Activated CD8-positive, alpha-beta T cell treated with anti-CD3 and anti-CD28 coated beads, Interleukin-2, amount 10 ng/mL, durations not matched to agents 7 days and 5 days (primary cell): ENCODE measurements around the gene ARSB. TPM values are rescaled to one million over a fixed set of nuclear protein-coding genes. Genes with fewer than 3 reads are reported as not detected.

Source experiments
- ATAC-seq: fragments of 150-1000 bp; cut with Tn5 transposase; one replicate; pipeline ENCODE4 v1.10.0; 2021; ENCODE audit warnings: moderate library complexity
- CTCF ChIA-PET: fragments of 350-600 bp; sonication (Branson Sonifier 250); formaldehyde crosslinking; loops from one replicate; lab custom pipeline; 2021; ENCODE audit warnings: antibody characterized with exemption; lab: Charles Lee
- POLR2A ChIA-PET: fragments of 350-600 bp; sonication (Branson Sonifier 250); formaldehyde crosslinking; loops from one replicate; lab custom pipeline; 2021; ENCODE audit warnings: antibody characterized with exemption; lab: Charles Lee
- DNase-seq: peaks from one replicate; pipeline ENCODE4 v3.0.0-alpha.2; 2020
- H3K27ac Mint-ChIP-seq: one replicate; pipeline ENCODE4 v1.8.0; 2021; ENCODE audit warnings: mild to moderate bottlenecking, mixed read lengths
- H3K27me3 Mint-ChIP-seq: one replicate; pipeline ENCODE4 v1.8.0; 2021; ENCODE audit warnings: low read depth, mixed read lengths
- H3K36me3 Mint-ChIP-seq: one replicate; pipeline ENCODE4 v1.8.0; 2021; ENCODE audit warnings: low read depth, mixed read lengths
- H3K4me1 Mint-ChIP-seq: one replicate; pipeline ENCODE4 v1.8.0; 2021; ENCODE audit warnings: low read depth, mixed read lengths
- H3K4me3 Mint-ChIP-seq: one replicate; pipeline ENCODE4 v1.8.0; 2021; ENCODE audit warnings: mild to moderate bottlenecking, mixed read lengths
- H3K9me3 Mint-ChIP-seq: one replicate; pipeline ENCODE4 v1.8.0; 2022; ENCODE audit warnings: mixed read lengths; ENCODE audit not compliant: insufficient read depth
- total RNA-seq, 2 experiments: library from RNA; stranded (reverse); gene quantifications; one replicate each; pipeline ENCODE4 v1.2.3, GENCODE V29; 2021

ARSB gene
- total RNA-seq, 2 experiments from 2014 or later, result 10.3 TPM

GRCh38 chr5:78779771-78780616, 205.1 kb downstream of the ARSB start:
- ATAC-seq, result no peak
- H3K27me3 Mint-ChIP-seq, result no peaks in the 10 kb centered on the region
- peaks cover 18% of the 10 kb centered on the region for H3K36me3 Mint-ChIP-seq
- H3K27ac Mint-ChIP-seq, result no peak overlapping the region
- peaks cover 8% of the 10 kb centered on the region for H3K4me1 Mint-ChIP-seq
- H3K4me3 Mint-ChIP-seq, result no peak overlapping the region
- DNase-seq, result no peak
- ChIA-PET POLR2A (interaction anchor here (0.6 kb wide), 1 partner anchor 250 kb away, joined by 3 read pairs; no protein-coding TSS in a partner anchor), CTCF (no interaction called here)
- no peaks in the 10 kb centered on the region for H3K9me3 Mint-ChIP-seq

- CTCF ChIA-PET, result no interaction called here
- no peak for DNase-seq
- no peak for ATAC-seq
- H3K4me3 Mint-ChIP-seq, result no peak overlapping the region
- peaks cover 17% of the 10 kb centered on the region for H3K36me3 Mint-ChIP-seq
- H3K27me3 Mint-ChIP-seq, result no peaks in the 10 kb centered on the region
- POLR2A ChIA-PET, result no interaction called here
- peaks cover 8% of the 10 kb centered on the region for H3K4me1 Mint-ChIP-seq
- no peaks in the 10 kb centered on the region for H3K9me3 Mint-ChIP-seq
- H3K27ac Mint-ChIP-seq, result no peak overlapping the region
Measured at GRCh38 chr5:78779262-78779661, 205.8 kb downstream of the ARSB start.

GRCh38 chr5:78778538-78778937, 206.6 kb downstream of the ARSB start:
- POLR2A ChIA-PET, result no interaction called here
- H3K4me3 Mint-ChIP-seq, result no peak overlapping the region

GRCh38 chr5:78777901-78778300, 207.2 kb downstream of the ARSB start:
- POLR2A ChIA-PET, result no interaction called here
- no peaks in the 10 kb centered on the region for H3K4me1 Mint-ChIP-seq
- no peak overlapping the region for H3K4me3 Mint-ChIP-seq
- DNase-seq (no peak), ATAC-seq (no peak)
- no peaks in the 10 kb centered on the region for H3K27me3 Mint-ChIP-seq
- H3K36me3 Mint-ChIP-seq, result peaks cover 14% of the 10 kb centered on the region
- CTCF ChIA-PET, result no interaction called here
- H3K27ac Mint-ChIP-seq, result no peak overlapping the region
- H3K9me3 Mint-ChIP-seq, result no peaks in the 10 kb centered on the region

More at GRCh38 chr5:78778538-78778937, 206.6 kb downstream of the ARSB start:
- H3K27me3 Mint-ChIP-seq, result no peaks in the 10 kb centered on the region
- peaks cover 14% of the 10 kb centered on the region for H3K36me3 Mint-ChIP-seq
- ATAC-seq (no peak), DNase-seq (no peak)
- no peaks in the 10 kb centered on the region for H3K9me3 Mint-ChIP-seq
- CTCF ChIA-PET, result no interaction called here
- H3K27ac Mint-ChIP-seq, result no peak overlapping the region
- H3K4me1 Mint-ChIP-seq, result peaks cover 5% of the 10 kb centered on the region

GRCh38 chr5:78776637-78777036, 208.5 kb downstream of the ARSB start:
- H3K27me3 Mint-ChIP-seq, result no peaks in the 10 kb centered on the region
- H3K27ac Mint-ChIP-seq, result no peak overlapping the region
- peaks cover 3% of the 10 kb centered on the region for H3K4me1 Mint-ChIP-seq
- ATAC-seq (no peak), DNase-seq (no peak)
- H3K9me3 Mint-ChIP-seq, result no peaks in the 10 kb centered on the region
- H3K4me3 Mint-ChIP-seq, result no peak overlapping the region
- H3K36me3 Mint-ChIP-seq, result peaks cover 13% of the 10 kb centered on the region
- CTCF ChIA-PET, result no interaction called here
- POLR2A ChIA-PET, result no interaction called here

GRCh38 chr5:78773655-78774054, 211.5 kb downstream of the ARSB start:
- ATAC-seq (no peak), DNase-seq (no peak)
- Mint-ChIP-seq H3K4me3 (no peak overlapping the region), H3K27ac (no peak overlapping the region), H3K4me1 (peaks cover 4% of the 10 kb centered on the region), H3K9me3 (no peaks in the 10 kb centered on the region), H3K36me3 (no peaks in the 10 kb centered on the region), H3K27me3 (no peaks in the 10 kb centered on the region)
- ChIA-PET CTCF (no interaction called here), POLR2A (no interaction called here)

GRCh38 chr5:78771260-78772205, 213.6 kb downstream of the ARSB start:
- Mint-ChIP-seq H3K4me1 (peaks cover 4% of the 10 kb centered on the region), H3K27me3 (no peaks in the 10 kb centered on the region), H3K9me3 (no peaks in the 10 kb centered on the region), H3K27ac (no peak overlapping the region), H3K36me3 (no peaks in the 10 kb centered on the region), H3K4me3 (no peak overlapping the region)
- ATAC-seq (no peak), DNase-seq (no peak)
- ChIA-PET CTCF (interaction anchor here (1.2 kb wide), 1 partner anchor 11 kb away, joined by 4 read pairs; no protein-coding TSS in a partner anchor), POLR2A (no interaction called here)

GRCh38 chr5:78768781-78769380, 216.2 kb downstream of the ARSB start:
- ChIA-PET CTCF (no interaction called here), POLR2A (no interaction called here)
- ATAC-seq (no peak), DNase-seq (no peak)
- no peaks in the 10 kb centered on the region for H3K27me3 Mint-ChIP-seq
- H3K4me3 Mint-ChIP-seq, result no peak overlapping the region
- H3K9me3 Mint-ChIP-seq, result no peaks in the 10 kb centered on the region
- no peak overlapping the region for H3K27ac Mint-ChIP-seq
- peaks cover 4% of the 10 kb centered on the region for H3K4me1 Mint-ChIP-seq
- no peaks in the 10 kb centered on the region for H3K36me3 Mint-ChIP-seq

GRCh38 chr5:78766412-78766762, 218.7 kb downstream of the ARSB start:
- no peaks in the 10 kb centered on the region for H3K9me3 Mint-ChIP-seq
- no peak overlapping the region for H3K27ac Mint-ChIP-seq
- H3K36me3 Mint-ChIP-seq, result no peaks in the 10 kb centered on the region
- POLR2A ChIA-PET, result no interaction called here
- DNase-seq (no peak), ATAC-seq (no peak)
- no peaks in the 10 kb centered on the region for H3K27me3 Mint-ChIP-seq
- H3K4me3 Mint-ChIP-seq, result no peak overlapping the region
- CTCF ChIA-PET, result interaction anchor here (0.8 kb wide), 1 partner anchor 601 kb away, joined by 3 read pairs; no protein-coding TSS in a partner anchor
- H3K4me1 Mint-ChIP-seq, result no peaks in the 10 kb centered on the region

GRCh38 chr5:78765756-78766411, 219.2 kb downstream of the ARSB start:
- Mint-ChIP-seq H3K9me3 (no peaks in the 10 kb centered on the region), H3K36me3 (no peaks in the 10 kb centered on the region), H3K27ac (no peak overlapping the region), H3K4me3 (no peak overlapping the region), H3K27me3 (no peaks in the 10 kb centered on the region), H3K4me1 (no peaks in the 10 kb centered on the region)
- ATAC-seq, result no peak
- POLR2A ChIA-PET, result no interaction called here
- no peak for DNase-seq
- CTCF ChIA-PET, result interaction anchor here (0.8 kb wide), 1 partner anchor 602 kb away, joined by 3 read pairs; no protein-coding TSS in a partner anchor

- no peak for ATAC-seq
- Mint-ChIP-seq H3K36me3 (no peaks in the 10 kb centered on the region), H3K27me3 (no peaks in the 10 kb centered on the region), H3K27ac (no peak overlapping the region), H3K9me3 (no peaks in the 10 kb centered on the region), H3K4me1 (no peaks in the 10 kb centered on the region), H3K4me3 (no peak overlapping the region)
- CTCF ChIA-PET, result no interaction called here
- DNase-seq, result no peak
- POLR2A ChIA-PET, result no interaction called here
Measured at GRCh38 chr5:78765116-78765515, 220.0 kb downstream of the ARSB start.
